ENCODE data around the gene ITPKC. TPM values are rescaled to one million over a fixed set of nuclear protein-coding genes. Genes with fewer than 3 reads are reported as not detected.

Gene ITPKC
- total RNA-seq, 1 donor from 2014 or later: 6.5 TPM

DNA sequence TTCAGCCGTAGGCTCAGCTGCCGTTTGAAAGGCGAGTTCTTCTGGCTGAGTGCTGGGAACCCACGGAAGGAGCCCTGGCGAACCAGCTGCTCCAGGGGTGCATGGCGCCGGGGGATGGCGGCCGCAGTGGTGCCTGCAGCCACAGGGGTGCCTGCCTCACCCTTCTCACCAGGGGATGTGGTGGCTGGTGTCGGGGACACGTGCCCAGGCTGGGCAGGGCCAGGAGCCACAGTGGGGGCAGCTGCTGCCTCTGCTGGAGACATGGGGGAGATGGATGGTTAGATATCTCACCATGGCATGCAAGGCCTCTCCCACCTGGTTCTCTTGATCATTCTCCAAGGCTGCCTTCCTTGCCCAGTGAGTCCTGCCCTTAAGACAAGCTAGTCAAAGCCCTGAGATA, 43.5 kb upstream of the ITPKC start:
- Histone ChIP-seq H3K4me3 (no peak overlapping the region), H3K79me2 (ENCODE audit: low read depth) (no peaks in the 10 kb centered on the region), H3K9ac (no peak overlapping the region), H3K36me3 (no peaks in the 10 kb centered on the region), H3K4me1 (no peaks in the 10 kb centered on the region), H3F3A (ENCODE audit: low read depth) (no peaks in the 10 kb centered on the region), H2AFZ (replicated peaks) (no peak overlapping the region), H3K9me3 (ENCODE audit: low read depth) (no peaks in the 10 kb centered on the region), H3K27me3 (no peaks in the 10 kb centered on the region), H3K27ac (no peak overlapping the region), H4K20me1 (ENCODE audit: low read depth) (no peaks in the 10 kb centered on the region), H3K4me2 (no peak overlapping the region)
- peaks cover 30% of the 10 kb centered on the region for H3K36me3 Mint-ChIP-seq
- no peaks in the 10 kb centered on the region for H3K27me3 Mint-ChIP-seq (ENCODE audit: insufficient read depth, low read depth)
- H3K4me3 Mint-ChIP-seq: no peak overlapping the region
- no peak overlapping the region for H3K27ac Mint-ChIP-seq
- TF ChIP-seq CTCF (IDR thresholded peaks at IDR 0.05) (no peak), EZH2 (IDR thresholded peaks at IDR 0.05) (no peak), EZH2phosphoT487 (IDR thresholded peaks at IDR 0.05) (no peak)
- peaks cover 5% of the 10 kb centered on the region for H3K9me3 Mint-ChIP-seq
- H3K4me1 Mint-ChIP-seq: no peaks in the 10 kb centered on the region
- no peak for DNase-seq (ENCODE audit: low spot score)

DNA sequence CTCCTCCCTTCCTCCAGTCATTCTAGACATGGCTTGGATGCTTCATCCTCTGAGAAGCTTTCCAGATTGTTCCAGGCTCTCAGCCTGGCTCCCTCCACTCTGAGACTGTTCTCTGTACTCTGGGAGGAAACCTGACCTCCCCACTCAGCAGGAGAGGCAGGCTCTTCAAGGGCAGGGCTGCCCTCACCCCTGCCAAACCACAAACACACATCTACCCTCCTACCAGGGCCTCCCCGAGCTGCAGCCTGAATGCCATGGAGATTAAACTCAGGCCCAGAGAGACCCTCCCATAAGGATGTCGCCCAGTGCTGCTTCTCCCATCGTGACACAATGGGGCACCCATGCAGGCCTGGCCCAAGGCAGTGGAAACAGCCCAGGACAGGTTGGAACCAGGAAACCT, 42.6 kb upstream of the ITPKC start:
- no peak overlapping the region for H3K4me3 Mint-ChIP-seq
- DNase-seq (ENCODE audit: low spot score): no peak
- H3K4me1 Mint-ChIP-seq: no peaks in the 10 kb centered on the region
- H3K4me1 ChIP-seq: no peaks in the 10 kb centered on the region
- H3K4me3 ChIP-seq: no peak overlapping the region
- H3K36me3 ChIP-seq: no peaks in the 10 kb centered on the region
- no peak for TF ChIP-seq CTCF (IDR thresholded peaks at IDR 0.05)
- no peak for TF ChIP-seq EZH2phosphoT487 (IDR thresholded peaks at IDR 0.05)
- no peak for TF ChIP-seq EZH2 (IDR thresholded peaks at IDR 0.05)
- H3K27me3 Mint-ChIP-seq (ENCODE audit: insufficient read depth, low read depth): no peaks in the 10 kb centered on the region
- H3K9ac ChIP-seq: no peak overlapping the region
- H3K79me2 ChIP-seq (ENCODE audit: low read depth): no peaks in the 10 kb centered on the region
- no peaks in the 10 kb centered on the region for H4K20me1 ChIP-seq (ENCODE audit: low read depth)
- no peak overlapping the region for H3K27ac Mint-ChIP-seq
- peaks cover 26% of the 10 kb centered on the region for H3K36me3 Mint-ChIP-seq
- H3K4me2 ChIP-seq: no peak overlapping the region
- H2AFZ ChIP-seq (replicated peaks): no peak overlapping the region
- peaks cover 2% of the 10 kb centered on the region for H3K9me3 Mint-ChIP-seq
- no peaks in the 10 kb centered on the region for H3K27me3 ChIP-seq
- no peaks in the 10 kb centered on the region for H3F3A ChIP-seq (ENCODE audit: low read depth)
- H3K9me3 ChIP-seq (ENCODE audit: low read depth): no peaks in the 10 kb centered on the region
- H3K27ac ChIP-seq: no peak overlapping the region

DNA sequence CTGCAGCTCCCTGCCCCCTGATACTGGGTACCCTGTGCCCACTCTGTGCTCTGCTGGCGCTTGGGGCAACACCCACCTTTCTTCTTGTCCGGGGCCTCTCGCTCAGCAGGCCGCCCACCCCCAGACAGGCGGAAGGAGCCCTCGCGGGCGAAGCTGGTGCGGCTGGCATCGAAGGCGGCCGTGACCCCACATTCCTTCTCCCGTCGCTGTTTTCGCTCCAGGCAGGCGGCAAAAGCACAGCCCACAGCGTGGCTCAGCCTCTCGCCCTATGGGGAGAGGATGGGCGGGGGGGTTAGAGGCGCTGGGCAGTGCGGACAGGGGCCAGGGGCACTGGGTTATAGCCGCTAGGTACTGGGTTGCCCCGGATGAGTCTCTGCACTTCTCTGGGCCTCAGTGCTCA, 39.8 kb upstream of the ITPKC start:
- no peak overlapping the region for H3K9ac ChIP-seq
- H3K27me3 Mint-ChIP-seq (ENCODE audit: insufficient read depth, low read depth): no peaks in the 10 kb centered on the region
- DNase-seq (ENCODE audit: low spot score): no peak

More for the DNA sequence above, 39.8 kb upstream of the ITPKC start:
- Histone ChIP-seq H4K20me1 (ENCODE audit: low read depth) (no peaks in the 10 kb centered on the region), H3K4me3 (no peak overlapping the region), H3K36me3 (no peaks in the 10 kb centered on the region), H3F3A (ENCODE audit: low read depth) (no peaks in the 10 kb centered on the region), H3K27me3 (no peaks in the 10 kb centered on the region), H3K79me2 (ENCODE audit: low read depth) (no peaks in the 10 kb centered on the region), H2AFZ (replicated peaks) (no peak overlapping the region), H3K4me2 (no peak overlapping the region), H3K4me1 (no peaks in the 10 kb centered on the region), H3K9me3 (ENCODE audit: low read depth) (no peaks in the 10 kb centered on the region), H3K27ac (no peak overlapping the region)
- no peaks in the 10 kb centered on the region for H3K9me3 Mint-ChIP-seq
- H3K27ac Mint-ChIP-seq: no peak overlapping the region
- no peaks in the 10 kb centered on the region for H3K4me1 Mint-ChIP-seq
- peaks cover 21% of the 10 kb centered on the region for H3K36me3 Mint-ChIP-seq
- no peak overlapping the region for H3K4me3 Mint-ChIP-seq
- no peak for TF ChIP-seq EZH2 (IDR thresholded peaks at IDR 0.05)
- no peak for TF ChIP-seq CTCF (IDR thresholded peaks at IDR 0.05)
- no peak for TF ChIP-seq EZH2phosphoT487 (IDR thresholded peaks at IDR 0.05)

Measured in neural progenitor cell (in vitro differentiated cells).